ENCODE data around the gene TMEM212. TPM values are rescaled to one million over a fixed set of nuclear protein-coding genes. Genes with fewer than 3 reads are reported as not detected.

The TMEM212 gene
- total RNA-seq (not detected), polyA plus RNA-seq (not detected)

DNA sequence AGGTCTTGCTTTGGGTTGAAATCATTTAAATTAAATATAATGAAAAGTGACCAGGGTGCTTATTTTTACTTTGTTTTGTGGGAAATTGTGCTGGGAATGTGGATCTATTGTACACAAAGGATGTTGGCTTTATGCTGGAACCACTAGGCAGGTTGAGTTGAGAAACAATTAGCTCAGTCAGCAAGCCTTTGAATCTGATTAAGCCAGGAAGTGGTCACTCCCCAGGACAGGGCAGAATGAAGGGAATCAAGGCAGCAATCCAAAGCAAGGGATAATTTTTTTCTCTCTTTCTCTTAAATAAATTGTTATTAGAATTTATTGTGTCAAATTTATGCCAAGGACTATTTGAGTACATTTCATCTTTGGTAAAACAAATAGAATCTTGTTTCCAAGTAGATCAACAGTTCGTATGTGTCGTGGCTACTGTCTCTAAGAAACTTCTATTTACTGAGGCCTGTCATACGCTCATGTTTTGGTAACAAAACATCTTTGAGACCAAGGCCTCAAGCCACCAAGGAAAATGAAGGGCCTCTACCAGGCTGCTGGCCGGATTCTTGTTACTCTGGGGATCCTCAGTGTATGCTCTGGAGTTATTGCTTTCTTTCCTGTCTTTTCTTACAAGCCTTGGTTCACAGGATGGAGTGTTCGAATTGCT lies at the start of gene TMEM212:
TSS of gene TMEM212 (plus strand) at position 486 of the 655 bp plus-strand sequence. CDS start at position 521, 35 bp downstream.
- no peak for DNase-seq
- peaks cover 0 to 3% of the 10 kb centered on the region in 2 donors for H3K27me3 Mint-ChIP-seq
- H3K27ac Mint-ChIP-seq, result no peak within 1 kb of the TSS
- H3K9me3 ChIP-seq (ENCODE audit: control insufficient read depth in 1 of 2, low read length in 2 of 2), result no peaks in the 10 kb centered on the region
- H3K4me3 Mint-ChIP-seq, result no peak within 1 kb of the TSS
- no peaks in the 10 kb centered on the region for H3K4me1 ChIP-seq (ENCODE audit: insufficient read depth, low read length)
- H3K4me1 Mint-ChIP-seq, result peaks cover 0 to 4% (median 1%) of the 10 kb centered on the region in 4 donors
- H3K9me3 Mint-ChIP-seq, result no peaks in the 10 kb centered on the region
- H3K27ac ChIP-seq (ENCODE audit: low read depth, low read length), result no peak within 1 kb of the TSS
- no peak within 1 kb of the TSS for H3K4me3 ChIP-seq (ENCODE audit: low read length in 2 of 2)
- H3K36me3 Mint-ChIP-seq, result no peaks in the 10 kb centered on the region
- no peaks in the 10 kb centered on the region for H3K36me3 ChIP-seq (ENCODE audit: insufficient read depth, low read length)
- no peaks in the 10 kb centered on the region for H3K27me3 ChIP-seq (ENCODE audit: insufficient read depth, low read length)
- POLR2A ChIA-PET (ENCODE audit: partially characterized antibody), result no interaction called here
- intact Hi-C loops (cut with micrococcal nuclease), result no loop called here
- CTCF ChIA-PET (ENCODE audit: partially characterized antibody), result no interaction called here

DNA sequence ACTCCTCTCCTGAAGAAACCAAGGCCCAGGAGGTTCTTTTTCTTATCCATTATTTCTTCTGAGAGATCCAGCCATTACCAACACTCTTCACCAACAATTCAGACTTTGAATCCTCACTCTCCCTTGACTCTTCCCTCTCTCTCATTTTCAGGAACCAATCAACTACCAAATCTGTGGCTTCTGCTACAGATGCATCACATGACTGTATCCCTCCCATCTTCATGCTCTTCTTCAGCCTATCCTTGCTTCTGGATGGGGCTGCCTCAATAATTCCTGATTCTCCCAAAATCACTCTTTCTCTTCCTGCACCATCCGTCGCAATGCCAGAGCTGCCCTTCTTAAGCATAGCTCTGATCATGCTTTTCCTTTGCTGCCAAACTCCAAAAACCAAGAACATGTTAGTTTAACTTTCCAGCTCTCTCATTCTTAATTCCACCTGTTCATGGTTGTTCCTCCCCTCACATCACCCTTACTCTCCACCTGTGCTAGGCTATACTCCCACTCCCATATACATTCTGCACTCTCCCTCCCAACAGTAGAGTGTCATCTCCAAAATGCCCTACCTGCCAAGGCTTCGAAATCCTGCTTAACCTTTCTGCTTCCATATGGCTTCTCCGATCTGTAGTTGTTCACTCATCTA lies 46.4 kb upstream of the TMEM212 start:
- CTCF ChIA-PET (ENCODE audit: partially characterized antibody), result interaction anchor here (1.5 kb wide), 1 partner anchor 25 kb away, joined by 3 read pairs; no protein-coding TSS in a partner anchor
- DNase-seq, result no peak
- Mint-ChIP-seq H3K27ac (no peak overlapping the region), H3K4me3 (no peak overlapping the region), H3K27me3 (peaks cover 0 to 6% of the 10 kb centered on the region in 2 donors), H3K9me3 (no peaks in the 10 kb centered on the region), H3K36me3 (no peaks in the 10 kb centered on the region), H3K4me1 (peaks cover 0 to 2% (median 0%) of the 10 kb centered on the region in 4 donors)
- Histone ChIP-seq H3K27me3 (ENCODE audit: insufficient read depth, low read length) (no peaks in the 10 kb centered on the region), H3K4me1 (ENCODE audit: insufficient read depth, low read length) (no peaks in the 10 kb centered on the region), H3K27ac (ENCODE audit: low read depth, low read length) (no peak overlapping the region), H3K4me3 (ENCODE audit: low read length in 2 of 2) (no peak overlapping the region), H3K9me3 (ENCODE audit: control insufficient read depth in 1 of 2, low read length in 2 of 2) (no peaks in the 10 kb centered on the region), H3K36me3 (ENCODE audit: insufficient read depth, low read length) (no peaks in the 10 kb centered on the region)
- POLR2A ChIA-PET (ENCODE audit: partially characterized antibody), result no interaction called here
- intact Hi-C loops (cut with micrococcal nuclease), result no loop called here

DNA sequence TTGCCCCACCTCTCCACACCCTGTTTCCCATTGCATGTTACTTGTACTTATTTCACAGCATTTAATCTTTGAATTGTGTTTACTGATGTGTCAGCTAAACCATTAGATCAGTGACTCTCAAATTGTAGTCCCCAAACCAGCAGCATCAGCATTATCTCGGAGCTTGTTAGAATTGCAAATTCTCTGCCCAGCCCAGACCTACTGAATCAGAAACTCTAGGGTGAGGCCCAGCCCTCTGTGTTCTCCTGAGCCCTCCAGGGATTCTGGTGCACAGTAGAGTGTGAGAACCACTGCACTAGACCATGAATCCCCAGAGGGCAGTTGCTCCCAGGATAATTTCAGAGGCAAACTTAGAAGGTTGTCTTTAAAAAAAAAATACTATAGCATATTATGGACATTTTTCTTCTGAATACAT lies 45.9 kb upstream of the TMEM212 start:
- no peak overlapping the region for H3K27ac ChIP-seq (ENCODE audit: low read depth, low read length)
- no peak overlapping the region for H3K27ac Mint-ChIP-seq
- no peaks in the 10 kb centered on the region for H3K9me3 ChIP-seq (ENCODE audit: control insufficient read depth in 1 of 2, low read length in 2 of 2)
- H3K27me3 ChIP-seq (ENCODE audit: insufficient read depth, low read length), result no peaks in the 10 kb centered on the region
- ChIA-PET POLR2A (ENCODE audit: partially characterized antibody) (no interaction called here), CTCF (ENCODE audit: partially characterized antibody) (interaction anchor here (1.5 kb wide), 1 partner anchor 26 kb away, joined by 3 read pairs; no protein-coding TSS in a partner anchor)
- peaks cover 0 to 2% of the 10 kb centered on the region in 2 donors for H3K27me3 Mint-ChIP-seq
- no peaks in the 10 kb centered on the region for H3K36me3 ChIP-seq (ENCODE audit: insufficient read depth, low read length)
- no peaks in the 10 kb centered on the region for H3K4me1 ChIP-seq (ENCODE audit: insufficient read depth, low read length)
- H3K4me3 Mint-ChIP-seq, result no peak overlapping the region
- no peak overlapping the region for H3K4me3 ChIP-seq (ENCODE audit: low read length in 2 of 2)
- intact Hi-C loops (cut with micrococcal nuclease), result no loop called here
- H3K4me1 Mint-ChIP-seq, result no peaks in the 10 kb centered on the region
- DNase-seq, result no peak
- no peaks in the 10 kb centered on the region for H3K9me3 Mint-ChIP-seq
- no peaks in the 10 kb centered on the region for H3K36me3 Mint-ChIP-seq

DNA sequence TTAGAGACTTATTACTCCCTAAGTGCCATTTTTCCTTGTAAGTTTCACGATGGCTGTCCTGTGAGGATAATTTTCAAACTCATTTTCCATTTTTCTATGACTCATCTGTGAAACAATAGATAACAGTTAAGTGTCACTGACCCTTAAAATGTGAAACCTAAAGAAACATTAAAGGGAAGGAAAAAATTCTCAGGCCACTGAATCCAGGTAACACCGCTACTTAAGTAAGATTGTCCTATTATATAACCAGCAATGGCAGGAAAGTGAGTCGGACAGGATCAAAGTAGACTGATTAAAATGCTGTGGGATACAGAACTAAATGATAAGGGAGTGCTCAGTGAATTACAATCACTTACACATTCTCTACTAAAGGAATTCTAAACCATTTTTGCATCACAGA lies 45.3 kb upstream of the TMEM212 start:
- Histone ChIP-seq H3K27me3 (ENCODE audit: insufficient read depth, low read length) (no peaks in the 10 kb centered on the region), H3K9me3 (ENCODE audit: control insufficient read depth in 1 of 2, low read length in 2 of 2) (no peaks in the 10 kb centered on the region), H3K4me1 (ENCODE audit: insufficient read depth, low read length) (no peaks in the 10 kb centered on the region), H3K36me3 (ENCODE audit: insufficient read depth, low read length) (no peaks in the 10 kb centered on the region), H3K27ac (ENCODE audit: low read depth, low read length) (no peak overlapping the region), H3K4me3 (ENCODE audit: low read length in 2 of 2) (no peak overlapping the region)
- H3K4me1 Mint-ChIP-seq, result no peaks in the 10 kb centered on the region
- H3K27ac Mint-ChIP-seq, result no peak overlapping the region
- ChIA-PET CTCF (ENCODE audit: partially characterized antibody) (no interaction called here), POLR2A (ENCODE audit: partially characterized antibody) (no interaction called here)
- peaks cover 0 to 2% of the 10 kb centered on the region in 2 donors for H3K27me3 Mint-ChIP-seq
- DNase-seq, result no peak
- no peak overlapping the region for H3K4me3 Mint-ChIP-seq
- intact Hi-C loops (cut with micrococcal nuclease), result no loop called here
- H3K9me3 Mint-ChIP-seq, result no peaks in the 10 kb centered on the region
- H3K36me3 Mint-ChIP-seq, result no peaks in the 10 kb centered on the region

DNA sequence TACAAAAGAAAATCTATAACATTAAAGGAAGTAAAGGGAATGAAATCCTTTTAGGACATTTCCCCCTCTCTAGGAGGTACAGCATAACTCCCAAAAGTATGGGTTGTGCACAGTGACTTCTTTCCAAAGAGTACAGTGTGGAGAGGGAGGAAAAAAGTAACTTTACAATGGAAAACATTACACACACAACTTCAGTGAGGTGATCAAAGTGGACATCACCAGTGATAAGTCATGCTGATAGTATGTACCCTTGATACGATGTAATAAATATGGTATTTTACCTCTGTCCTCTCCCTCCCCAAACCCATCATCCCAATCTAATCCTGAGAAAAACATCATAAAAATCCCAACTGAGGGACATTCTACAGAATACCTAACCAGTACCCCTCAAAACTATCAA lies 43.6 kb upstream of the TMEM212 start:
- H3K36me3 Mint-ChIP-seq, result no peaks in the 10 kb centered on the region
- H3K27me3 Mint-ChIP-seq, result peaks cover 2% of the 10 kb centered on the region in 2 donors

DNA sequence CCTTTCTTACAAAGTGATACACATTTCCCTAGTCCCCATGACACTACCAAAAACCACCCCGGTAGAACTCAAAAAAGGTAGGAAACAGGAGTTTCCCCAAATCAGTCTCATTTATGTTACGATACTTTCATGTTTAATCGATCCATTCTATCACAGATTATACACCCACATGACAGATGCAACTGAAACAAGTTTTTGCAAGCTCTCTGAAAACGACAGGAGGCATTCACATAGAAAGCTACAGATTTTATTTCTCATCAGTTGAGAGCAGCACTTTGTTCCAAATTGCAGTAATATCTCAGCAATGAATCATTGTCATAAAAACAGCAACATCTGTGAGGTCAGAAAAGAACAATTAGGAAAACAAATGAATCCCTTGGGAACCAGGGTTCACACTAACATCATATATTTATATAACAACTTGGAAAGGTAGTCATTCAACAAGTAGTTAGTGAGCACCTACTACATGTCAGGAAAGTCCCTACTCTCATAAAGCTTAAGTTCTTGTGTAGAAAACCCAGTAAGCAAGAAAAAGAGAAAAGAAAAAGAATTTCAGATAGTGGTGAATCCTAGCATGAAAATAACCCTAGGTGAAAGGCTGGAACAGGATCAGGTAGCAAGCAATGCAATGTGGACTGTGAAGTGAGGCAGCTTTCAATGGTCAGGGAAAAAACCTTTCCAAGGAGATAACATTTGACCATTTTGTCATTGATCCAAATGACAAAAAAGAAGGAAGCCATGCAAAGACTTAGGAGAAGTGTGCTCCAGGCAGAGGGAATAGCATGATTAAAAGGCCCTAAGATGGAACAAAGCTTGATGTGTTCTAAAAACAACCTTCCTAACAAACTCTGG lies 41.2 kb upstream of the TMEM212 start:
- Mint-ChIP-seq H3K4me1 (no peaks in the 10 kb centered on the region), H3K27ac (peak overlapping the region in 1 of 7 donors; percentile 1), H3K9me3 (no peaks in the 10 kb centered on the region), H3K27me3 (peaks cover 2% of the 10 kb centered on the region in 2 donors), H3K4me3 (no peak overlapping the region), H3K36me3 (no peaks in the 10 kb centered on the region)
- ChIA-PET POLR2A (ENCODE audit: partially characterized antibody) (no interaction called here), CTCF (ENCODE audit: partially characterized antibody) (no interaction called here)
- Histone ChIP-seq H3K4me1 (ENCODE audit: insufficient read depth, low read length) (no peaks in the 10 kb centered on the region), H3K27ac (ENCODE audit: low read depth, low read length) (no peak overlapping the region), H3K4me3 (ENCODE audit: low read length in 2 of 2) (no peak overlapping the region), H3K9me3 (ENCODE audit: control insufficient read depth in 1 of 2, low read length in 2 of 2) (no peaks in the 10 kb centered on the region), H3K36me3 (ENCODE audit: insufficient read depth, low read length) (no peaks in the 10 kb centered on the region), H3K27me3 (ENCODE audit: insufficient read depth, low read length) (no peaks in the 10 kb centered on the region)
- intact Hi-C loops (cut with micrococcal nuclease), result no loop called here
- no peak for DNase-seq

More for the DNA sequence above, 43.6 kb upstream of the TMEM212 start:
- CTCF ChIA-PET (ENCODE audit: partially characterized antibody), result no interaction called here
- no peaks in the 10 kb centered on the region for H3K36me3 ChIP-seq (ENCODE audit: insufficient read depth, low read length)
- DNase-seq, result no peak
- no peaks in the 10 kb centered on the region for H3K4me1 ChIP-seq (ENCODE audit: insufficient read depth, low read length)
- Mint-ChIP-seq H3K4me3 (no peak overlapping the region), H3K4me1 (no peaks in the 10 kb centered on the region), H3K27ac (no peak overlapping the region), H3K9me3 (no peaks in the 10 kb centered on the region)
- H3K4me3 ChIP-seq (ENCODE audit: low read length in 2 of 2), result no peak overlapping the region
- intact Hi-C loops (cut with micrococcal nuclease), result no loop called here
- POLR2A ChIA-PET (ENCODE audit: partially characterized antibody), result no interaction called here
- no peaks in the 10 kb centered on the region for H3K9me3 ChIP-seq (ENCODE audit: control insufficient read depth in 1 of 2, low read length in 2 of 2)
- no peaks in the 10 kb centered on the region for H3K27me3 ChIP-seq (ENCODE audit: insufficient read depth, low read length)
- H3K27ac ChIP-seq (ENCODE audit: low read depth, low read length), result no peak overlapping the region

DNA sequence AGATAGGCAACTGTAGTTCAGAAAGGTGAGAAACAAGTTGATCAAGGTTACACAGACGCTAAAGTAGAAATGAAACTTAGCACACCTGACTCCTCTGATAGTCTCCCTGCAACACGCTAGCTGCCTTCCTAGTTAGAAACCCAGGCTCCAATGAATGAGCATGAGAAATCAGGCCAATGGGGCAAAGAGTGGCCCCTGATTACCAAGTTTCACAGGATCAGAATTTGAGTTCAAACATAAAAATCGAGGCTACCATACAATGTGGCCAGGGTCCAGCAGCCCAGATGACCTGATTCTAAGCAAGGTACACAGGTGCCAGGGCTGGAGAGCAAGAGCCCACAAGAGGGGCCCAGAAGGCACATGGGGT lies 40.6 kb upstream of the TMEM212 start:
- H3K27me3 ChIP-seq (ENCODE audit: insufficient read depth, low read length), result no peaks in the 10 kb centered on the region
- no peak for DNase-seq
- H3K27me3 Mint-ChIP-seq, result peaks cover 2% of the 10 kb centered on the region in 2 donors
- no peak overlapping the region for H3K27ac ChIP-seq (ENCODE audit: low read depth, low read length)
- H3K9me3 Mint-ChIP-seq, result no peaks in the 10 kb centered on the region
- H3K27ac Mint-ChIP-seq, result no peak overlapping the region
- H3K4me1 ChIP-seq (ENCODE audit: insufficient read depth, low read length), result no peaks in the 10 kb centered on the region
- no peak overlapping the region for H3K4me3 Mint-ChIP-seq
- intact Hi-C loops (cut with micrococcal nuclease), result no loop called here
- no peaks in the 10 kb centered on the region for H3K36me3 ChIP-seq (ENCODE audit: insufficient read depth, low read length)
- no peak overlapping the region for H3K4me3 ChIP-seq (ENCODE audit: low read length in 2 of 2)
- ChIA-PET POLR2A (ENCODE audit: partially characterized antibody) (no interaction called here), CTCF (ENCODE audit: partially characterized antibody) (no interaction called here)
- no peaks in the 10 kb centered on the region for H3K9me3 ChIP-seq (ENCODE audit: control insufficient read depth in 1 of 2, low read length in 2 of 2)
- no peaks in the 10 kb centered on the region for H3K36me3 Mint-ChIP-seq
- H3K4me1 Mint-ChIP-seq, result no peaks in the 10 kb centered on the region

All from CD4-positive, alpha-beta memory T cell (primary cell).